D341Med (cell line): ENCODE data around the gene TTC23.

Experiments
- DNase-seq: peaks from one replicate; pipeline ENCODE4 v3.0.0; 2012; ENCODE audit warnings: low spot score

The TTC23 gene

DNA sequence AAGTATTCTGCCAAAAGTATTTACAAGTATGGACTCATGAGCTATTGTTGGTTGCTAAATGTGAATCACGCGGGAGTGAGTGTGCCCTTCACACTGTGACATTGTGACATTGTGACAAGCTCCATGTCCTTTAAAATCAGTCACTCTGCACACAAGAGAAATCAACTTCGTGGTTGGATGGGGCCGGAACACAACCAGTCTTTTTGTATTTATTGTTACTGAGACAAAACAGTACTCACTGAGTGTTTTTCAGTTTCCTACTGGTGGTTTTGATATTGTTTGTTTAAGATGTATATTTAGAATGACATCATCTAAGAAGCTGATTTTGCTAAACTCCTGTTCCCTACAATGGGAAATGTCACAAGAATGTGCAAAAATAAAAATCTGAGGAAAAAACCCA is 114.2 kb downstream of the TTC23 start:
- no peak for DNase-seq

DNA sequence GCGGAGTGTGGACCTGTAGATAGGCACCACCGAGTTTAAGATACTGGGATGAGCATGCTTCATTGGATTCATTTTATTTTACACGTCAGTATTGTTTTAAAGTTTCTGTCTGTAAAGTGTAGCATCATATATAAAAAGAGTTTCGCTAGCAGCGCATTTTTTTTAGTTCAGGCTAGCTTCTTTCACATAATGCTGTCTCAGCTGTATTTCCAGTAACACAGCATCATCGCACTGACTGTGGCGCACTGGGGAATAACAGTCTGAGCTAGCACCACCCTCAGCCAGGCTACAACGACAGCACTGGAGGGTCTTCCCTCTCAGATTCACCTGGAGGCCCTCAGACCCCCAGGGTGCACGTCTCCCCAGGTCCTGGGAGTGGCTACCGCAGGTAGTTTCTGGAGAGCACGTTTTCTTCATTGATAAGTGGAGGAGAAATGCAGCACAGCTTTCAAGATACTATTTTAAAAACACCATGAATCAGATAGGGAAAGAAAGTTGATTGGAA is 115.0 kb downstream of the TTC23 start:
- DNase-seq: no peak

DNA sequence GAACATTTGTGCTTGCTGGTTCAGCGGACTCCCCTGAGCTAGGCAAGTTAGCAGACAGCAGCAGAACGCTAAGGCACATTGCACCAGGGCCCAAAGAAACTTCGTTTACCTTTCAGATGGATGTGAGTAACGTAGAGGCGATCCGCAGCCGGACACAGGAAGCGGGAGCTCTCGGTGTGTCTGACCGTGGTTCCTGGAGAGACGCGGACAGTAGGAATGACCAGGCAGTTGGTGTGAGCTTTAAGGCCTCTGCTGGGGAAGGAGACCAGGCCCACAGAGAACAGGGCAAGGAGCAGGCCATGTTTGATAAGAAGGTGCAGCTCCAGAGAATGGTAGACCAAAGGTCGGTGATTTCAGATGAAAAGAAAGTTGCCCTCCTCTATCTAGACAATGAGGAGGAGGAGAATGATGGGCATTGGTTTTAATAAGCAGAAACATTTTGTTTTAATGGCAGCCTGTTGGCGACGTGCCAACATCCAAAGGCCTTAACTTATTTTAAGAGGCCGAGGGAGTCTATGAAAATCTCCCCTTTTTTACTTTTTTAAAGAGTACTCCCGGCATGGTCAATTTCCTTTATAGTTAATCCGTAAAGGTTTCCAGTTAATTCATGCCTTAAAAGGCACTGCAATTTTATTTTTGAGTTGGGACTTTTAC is 116.6 kb downstream of the TTC23 start:
- no peak for DNase-seq

DNA sequence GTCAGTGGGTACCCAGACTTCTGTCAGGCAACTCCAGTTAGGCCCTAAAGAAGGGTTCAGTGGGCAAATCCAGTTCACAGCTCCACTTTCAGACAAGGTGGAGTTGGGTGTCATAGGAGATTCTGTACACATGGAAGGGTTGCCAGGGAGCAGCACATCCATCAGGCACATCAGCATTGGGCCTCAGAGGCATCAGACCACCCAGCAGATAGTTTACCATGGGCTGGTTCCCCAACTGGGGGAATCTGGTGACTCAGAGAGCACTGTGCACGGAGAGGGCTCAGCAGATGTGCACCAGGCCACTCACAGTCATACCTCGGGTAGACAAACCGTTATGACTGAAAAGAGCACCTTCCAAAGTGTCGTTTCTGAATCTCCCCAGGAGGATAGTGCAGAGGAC is 117.3 kb downstream of the TTC23 start:
- no peak for DNase-seq

DNA sequence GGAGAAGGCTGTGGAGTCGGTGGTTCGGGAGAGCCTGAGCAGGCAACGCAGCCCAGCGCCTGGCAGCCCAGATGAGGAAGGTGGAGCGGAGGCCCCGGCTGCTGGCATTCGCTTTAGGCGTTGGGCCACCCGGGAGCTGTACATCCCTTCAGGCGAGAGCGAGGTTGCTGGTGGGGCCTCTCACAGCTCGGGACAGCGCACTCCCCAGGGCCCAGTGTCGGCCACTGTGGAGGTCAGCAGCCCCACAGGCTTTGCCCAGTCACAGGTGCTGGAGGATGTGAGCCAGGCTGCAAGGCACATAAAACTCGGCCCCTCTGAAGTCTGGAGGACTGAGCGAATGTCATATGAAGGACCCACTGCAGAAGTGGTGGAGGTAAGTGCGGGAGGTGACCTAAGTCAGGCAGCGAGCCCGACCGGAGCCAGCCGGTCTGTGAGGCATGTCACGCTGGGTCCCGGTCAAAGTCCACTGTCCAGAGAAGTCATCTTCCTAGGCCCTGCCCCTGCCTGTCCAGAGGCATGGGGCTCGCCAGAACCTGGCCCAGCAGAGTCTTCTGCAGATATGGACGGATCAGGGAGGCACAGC is 117.8 kb downstream of the TTC23 start:
- DNase-seq: no peak

DNA sequence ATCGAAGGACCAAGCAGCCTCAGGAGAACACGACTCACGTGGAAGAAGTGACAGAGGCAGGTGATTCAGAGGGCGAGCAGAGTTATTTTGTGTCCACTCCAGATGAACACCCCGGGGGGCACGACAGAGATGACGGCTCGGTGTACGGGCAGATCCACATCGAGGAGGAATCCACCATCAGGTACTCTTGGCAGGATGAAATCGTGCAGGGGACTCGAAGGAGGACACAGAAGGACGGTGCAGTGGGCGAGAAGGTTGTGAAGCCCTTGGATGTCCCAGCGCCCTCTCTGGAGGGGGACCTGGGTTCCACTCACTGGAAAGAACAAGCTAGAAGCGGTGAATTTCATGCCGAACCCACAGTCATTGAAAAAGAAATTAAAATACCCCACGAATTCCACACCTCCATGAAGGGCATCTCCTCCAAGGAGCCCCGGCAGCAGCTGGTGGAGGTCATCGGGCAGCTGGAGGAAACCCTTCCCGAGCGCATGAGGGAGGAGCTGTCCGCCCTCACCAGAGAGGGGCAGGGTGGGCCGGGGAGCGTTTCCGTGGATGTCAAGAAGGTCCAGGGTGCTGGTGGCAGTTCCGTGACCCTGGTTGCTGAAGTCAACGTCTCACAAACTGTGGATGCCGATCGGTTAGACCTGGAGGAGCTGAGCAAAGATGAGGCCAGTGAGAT is 118.5 kb downstream of the TTC23 start:
- no peak for DNase-seq

DNA sequence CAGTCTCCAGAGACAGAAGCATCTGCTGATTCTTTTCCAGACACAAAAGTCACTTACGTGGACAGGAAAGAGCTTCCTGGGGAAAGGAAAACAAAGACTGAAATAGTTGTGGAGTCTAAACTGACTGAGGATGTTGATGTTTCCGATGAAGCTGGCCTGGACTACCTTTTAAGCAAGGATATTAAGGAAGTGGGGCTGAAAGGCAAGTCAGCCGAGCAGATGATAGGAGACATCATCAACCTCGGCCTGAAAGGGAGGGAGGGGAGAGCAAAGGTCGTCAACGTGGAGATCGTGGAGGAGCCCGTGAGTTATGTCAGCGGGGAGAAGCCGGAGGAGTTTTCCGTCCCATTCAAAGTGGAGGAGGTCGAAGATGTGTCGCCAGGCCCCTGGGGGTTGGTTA is 119.1 kb downstream of the TTC23 start:
- DNase-seq: no peak

DNA sequence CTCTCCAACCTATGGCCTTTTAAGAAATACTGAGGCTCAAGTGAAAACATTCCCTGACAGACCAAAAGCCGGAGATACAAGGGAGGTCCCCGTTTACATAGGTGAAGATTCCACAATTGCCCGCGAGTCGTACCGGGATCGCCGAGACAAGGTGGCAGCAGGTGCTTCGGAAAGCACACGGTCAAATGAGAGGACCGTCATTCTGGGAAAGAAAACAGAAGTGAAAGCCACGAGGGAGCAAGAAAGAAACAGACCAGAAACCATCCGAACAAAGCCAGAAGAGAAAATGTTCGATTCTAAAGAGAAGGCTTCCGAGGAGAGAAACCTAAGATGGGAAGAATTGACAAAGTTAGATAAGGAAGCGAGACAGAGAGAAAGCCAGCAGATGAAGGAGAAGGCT is 119.7 kb downstream of the TTC23 start:
- DNase-seq: no peak

DNA sequence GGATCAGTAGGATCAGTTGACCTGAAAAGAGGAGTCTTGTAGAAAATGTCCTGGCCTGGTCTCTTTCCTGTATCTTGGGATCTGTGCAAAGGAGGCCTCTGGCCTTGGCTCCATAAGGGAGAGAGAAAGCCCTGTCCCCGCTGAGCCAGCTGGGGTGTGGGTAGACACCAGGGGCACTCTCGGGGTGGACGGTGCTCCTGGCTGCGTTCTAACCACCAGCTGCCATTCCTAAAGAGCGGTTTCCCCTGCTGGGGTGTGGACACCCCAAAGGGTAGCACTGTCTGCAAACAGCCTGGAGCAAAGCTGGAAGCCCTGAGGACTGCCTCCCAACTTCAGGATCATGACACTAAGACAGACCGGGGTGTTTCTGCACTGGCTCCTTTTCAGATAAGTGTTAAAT is 121.0 kb downstream of the TTC23 start:
- no peak for DNase-seq

DNA sequence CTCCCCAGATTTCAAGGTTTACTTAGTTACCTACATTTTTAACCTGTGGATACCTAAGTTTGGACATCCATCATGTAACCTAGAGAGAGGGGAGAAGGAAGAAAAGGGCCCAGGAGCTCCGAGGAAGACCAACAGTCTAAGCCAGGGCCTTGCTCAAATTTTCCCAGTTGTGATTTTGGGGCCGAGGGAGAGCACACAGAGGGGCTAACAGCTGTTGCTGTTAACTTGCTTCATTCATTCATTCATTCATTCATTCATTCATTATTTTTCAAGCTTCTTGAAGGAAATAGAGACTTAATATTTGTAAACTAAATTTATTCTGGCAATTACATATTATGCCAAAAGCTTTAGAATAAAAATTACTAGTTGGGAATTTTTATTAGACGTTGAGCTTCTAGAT is 121.6 kb downstream of the TTC23 start:
- DNase-seq: no peak

DNA sequence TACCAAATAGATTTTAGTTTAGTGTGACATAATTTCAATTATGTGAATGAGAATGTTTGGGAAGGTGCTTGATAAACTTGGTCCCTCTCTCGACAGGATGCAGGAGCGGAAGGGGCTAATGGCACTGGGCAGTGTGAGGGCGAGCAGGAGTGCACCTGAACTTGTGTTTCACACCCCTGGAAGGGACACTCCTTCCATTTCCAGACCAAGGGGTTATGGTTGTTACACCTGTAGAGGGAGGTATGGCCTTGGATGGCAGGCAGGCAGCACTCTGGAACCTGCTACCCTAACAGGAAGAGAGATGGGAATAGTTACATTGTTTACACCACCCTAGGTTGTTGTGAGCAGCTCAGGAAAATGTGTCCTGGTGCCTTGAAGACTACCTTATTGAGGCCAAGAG is 122.5 kb downstream of the TTC23 start:
- DNase-seq: no peak

DNA sequence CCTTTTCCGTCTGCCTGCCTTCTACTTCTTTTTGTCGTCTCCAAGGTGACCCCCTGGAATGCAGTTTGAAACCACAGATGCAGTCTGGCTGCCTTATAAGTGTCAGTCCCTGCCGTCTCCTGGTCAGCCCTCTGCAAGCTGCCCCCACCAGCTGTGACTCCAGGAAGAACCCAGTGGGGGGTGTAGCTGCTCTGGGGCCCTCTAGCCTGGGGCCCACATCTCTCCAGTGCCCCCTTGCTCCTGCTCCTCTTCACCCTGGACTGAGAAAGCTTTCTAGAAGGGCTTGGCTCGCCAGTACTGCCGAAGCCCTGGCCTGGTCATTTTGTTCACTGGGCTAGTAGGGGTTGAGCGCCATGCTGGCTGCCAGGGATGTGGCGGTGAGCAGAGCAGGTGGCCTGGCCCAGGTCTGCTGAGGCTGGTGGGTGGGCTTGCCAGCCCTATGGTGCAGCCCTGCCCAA is 123.2 kb downstream of the TTC23 start:
- DNase-seq: no peak

DNA sequence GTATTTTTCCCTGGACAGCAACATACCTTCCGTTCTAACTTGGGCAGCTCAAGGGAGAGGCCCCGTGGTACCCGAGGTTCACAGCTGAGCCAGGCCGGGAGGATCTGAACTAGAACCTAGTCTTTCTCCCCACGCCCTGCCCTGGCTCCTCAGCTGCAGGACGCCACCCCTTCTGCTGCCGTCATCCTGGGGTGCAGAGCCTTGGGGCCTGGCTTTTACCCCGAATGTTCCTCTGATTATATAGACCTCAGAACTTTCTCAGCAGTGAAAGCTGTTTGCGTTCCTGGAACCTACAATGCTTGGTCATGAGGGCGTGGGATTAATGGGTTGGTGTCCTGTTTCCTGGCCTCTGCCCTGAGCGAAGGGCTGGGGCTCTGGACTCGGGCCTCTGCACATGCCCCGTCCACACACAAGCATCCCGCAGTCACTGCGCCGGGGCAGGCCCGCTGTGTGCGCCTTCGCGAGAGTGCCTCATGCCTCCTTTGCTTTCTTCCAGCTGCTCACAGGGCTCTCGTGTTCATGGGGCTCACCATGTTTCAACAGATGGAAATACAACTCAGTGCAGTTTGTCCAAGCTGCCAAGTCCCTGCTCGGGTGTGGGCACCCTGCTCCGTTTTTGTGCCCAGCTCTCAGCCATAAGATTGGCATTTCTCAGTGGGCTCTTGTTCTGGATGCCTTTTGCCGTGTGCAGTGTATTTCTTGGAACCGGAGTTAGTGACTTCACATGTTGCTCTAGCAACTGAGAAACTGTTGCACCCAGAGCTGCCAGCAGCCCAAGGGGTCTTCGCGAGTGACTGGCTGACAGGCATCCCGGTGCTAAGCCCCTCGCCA is 124.1 kb downstream of the TTC23 start:
- no peak for DNase-seq

DNA sequence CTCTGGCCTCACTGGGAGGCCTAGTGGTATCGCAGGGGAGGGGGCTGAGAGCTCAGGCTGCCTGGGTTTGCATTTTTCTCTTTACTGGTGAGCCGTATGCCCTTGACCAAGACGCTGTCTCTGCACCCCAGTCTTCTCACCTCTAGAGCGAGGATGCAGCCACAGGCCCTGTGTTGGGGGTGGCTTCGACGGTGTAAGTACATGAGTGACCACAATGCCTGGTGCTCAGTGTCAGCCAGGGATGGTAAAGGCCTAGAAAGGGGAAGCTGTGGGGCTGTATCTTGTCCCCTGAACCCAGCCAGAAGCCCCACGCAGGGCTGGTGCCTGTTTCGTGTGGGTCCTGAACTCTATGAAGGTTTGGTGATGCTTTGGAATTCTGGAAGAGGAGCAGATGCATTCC is 124.7 kb downstream of the TTC23 start:
- no peak for DNase-seq

DNA sequence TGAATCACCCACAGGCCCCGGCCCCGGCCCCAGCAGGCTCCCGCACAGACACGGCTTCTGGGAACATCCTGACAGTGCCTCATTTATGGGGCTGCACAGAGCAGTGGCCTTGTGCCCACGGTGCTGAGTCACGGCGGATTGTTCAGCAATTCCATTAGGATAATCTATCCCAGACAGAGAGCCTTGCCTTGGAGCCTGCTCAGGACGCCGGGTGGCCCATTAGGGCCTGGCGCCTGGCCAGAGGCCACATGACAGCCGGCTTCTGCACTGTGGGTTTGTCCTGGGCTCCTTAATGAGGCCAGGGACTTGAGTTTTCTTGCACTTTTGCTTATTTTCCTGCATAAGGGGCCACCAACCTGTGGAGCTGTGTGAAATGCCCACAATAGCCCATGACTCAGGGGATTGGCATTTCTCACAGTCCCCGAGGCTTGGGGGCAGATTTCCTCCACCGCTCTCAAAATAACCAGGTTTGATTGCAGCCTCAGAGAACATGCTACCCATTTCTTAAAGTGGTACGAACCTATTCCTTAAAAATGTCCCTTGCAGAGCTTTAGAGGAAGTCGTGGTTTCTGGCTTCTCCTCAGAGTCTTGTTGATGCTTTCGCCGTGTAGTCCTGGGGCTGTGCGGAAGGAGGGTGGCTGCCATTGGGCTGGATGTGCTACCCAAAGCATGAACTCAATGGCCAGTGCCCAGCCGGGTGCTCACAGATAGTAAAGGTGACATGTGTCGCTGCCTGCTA is 125.5 kb downstream of the TTC23 start:
- DNase-seq: peak; percentile 90

DNA sequence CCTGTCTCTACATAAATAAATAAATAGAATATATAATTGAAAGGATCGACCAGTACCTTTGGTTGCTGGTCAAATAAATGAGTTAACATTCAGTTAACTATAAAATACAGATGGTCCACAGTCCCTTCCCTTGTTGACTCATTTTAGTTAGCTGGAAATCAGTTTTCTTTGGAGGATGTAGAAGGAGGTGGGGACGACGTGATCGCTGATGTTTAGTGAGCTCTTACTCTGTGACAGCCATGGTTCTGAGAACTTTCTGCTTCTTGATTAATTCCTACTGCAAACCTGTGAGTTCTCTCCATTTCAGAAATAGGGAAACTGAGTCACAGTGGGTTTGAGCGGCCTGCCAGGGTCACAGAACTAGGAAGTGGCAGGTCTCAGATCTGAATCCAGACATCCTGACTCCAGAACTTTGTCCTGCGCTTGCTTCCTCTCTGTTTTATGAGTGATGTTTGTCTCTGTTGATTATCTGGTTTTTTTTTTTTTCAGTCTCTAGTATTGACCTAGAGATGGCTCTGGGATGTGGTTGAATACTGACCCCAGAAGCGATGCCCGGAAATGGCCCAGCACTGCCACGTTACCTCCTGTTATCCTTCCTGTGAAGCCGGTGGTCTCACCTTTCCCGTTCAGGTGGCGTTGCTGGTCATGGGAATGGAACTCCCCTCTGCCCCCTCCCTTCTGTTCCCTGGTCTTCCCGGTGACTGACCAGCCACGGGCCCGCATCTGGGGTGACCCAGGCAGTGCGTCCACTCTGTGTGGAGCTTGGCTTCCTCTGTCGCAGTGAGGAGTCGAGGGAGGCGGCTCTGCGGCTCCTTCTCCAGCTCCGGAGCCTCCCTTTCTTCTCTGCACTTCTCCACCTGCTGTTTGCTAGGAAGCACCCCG is 126.3 kb downstream of the TTC23 start:
- no peak for DNase-seq

DNA sequence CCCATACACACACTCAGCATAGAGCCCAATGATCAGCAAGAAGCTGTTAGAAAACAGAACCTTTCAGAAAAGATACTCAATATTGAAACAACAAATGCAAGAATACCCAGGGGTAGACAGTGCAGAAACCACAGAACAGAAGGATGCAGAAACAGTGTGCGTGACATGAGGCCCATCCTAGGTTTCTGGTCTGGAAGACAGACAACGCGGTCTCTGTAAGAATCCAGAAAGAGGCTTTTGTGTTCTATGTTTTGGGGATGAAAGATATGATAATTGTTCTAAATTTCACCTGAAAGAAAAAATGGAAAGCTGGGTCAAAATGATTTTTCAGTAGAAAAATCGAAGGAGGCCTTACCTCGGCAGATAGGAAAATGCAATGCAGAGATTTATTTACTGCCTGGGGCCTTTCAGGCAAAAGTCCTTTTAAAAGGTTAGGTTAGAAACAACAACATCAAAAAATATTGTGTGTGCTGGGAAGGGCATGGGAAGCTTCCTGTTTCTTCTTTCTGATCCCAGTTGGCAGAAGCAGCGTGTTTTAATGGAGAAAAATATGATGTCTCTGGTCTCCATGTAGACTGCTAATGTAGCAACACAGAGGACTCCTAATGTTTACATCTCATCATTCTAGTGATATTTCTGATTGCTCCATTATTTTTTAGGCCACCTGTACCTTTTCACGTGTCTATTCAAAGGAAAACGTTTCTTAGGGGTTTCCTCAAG is 127.5 kb downstream of the TTC23 start:
- no peak for DNase-seq

DNA sequence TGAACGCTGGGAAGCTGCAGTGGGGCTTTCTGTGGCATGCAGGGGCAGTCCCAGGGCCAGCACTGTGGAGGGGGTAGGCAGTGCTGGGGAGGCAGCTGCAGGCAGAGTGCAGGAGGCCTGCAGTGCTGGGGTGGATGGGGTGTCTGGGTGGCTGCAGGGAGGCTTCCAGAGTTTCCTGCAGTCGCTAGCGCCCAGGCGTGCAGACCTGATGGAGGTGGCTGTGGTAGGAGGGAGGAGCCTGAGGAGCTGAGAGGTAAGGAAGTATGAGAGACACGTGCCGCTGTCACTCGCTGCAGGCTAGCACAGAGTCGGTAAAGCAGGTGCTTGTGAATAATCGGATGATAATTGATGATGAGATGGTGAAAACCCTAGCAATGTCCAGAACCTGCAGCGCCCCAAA is 128.2 kb downstream of the TTC23 start:
- no peak for DNase-seq

DNA sequence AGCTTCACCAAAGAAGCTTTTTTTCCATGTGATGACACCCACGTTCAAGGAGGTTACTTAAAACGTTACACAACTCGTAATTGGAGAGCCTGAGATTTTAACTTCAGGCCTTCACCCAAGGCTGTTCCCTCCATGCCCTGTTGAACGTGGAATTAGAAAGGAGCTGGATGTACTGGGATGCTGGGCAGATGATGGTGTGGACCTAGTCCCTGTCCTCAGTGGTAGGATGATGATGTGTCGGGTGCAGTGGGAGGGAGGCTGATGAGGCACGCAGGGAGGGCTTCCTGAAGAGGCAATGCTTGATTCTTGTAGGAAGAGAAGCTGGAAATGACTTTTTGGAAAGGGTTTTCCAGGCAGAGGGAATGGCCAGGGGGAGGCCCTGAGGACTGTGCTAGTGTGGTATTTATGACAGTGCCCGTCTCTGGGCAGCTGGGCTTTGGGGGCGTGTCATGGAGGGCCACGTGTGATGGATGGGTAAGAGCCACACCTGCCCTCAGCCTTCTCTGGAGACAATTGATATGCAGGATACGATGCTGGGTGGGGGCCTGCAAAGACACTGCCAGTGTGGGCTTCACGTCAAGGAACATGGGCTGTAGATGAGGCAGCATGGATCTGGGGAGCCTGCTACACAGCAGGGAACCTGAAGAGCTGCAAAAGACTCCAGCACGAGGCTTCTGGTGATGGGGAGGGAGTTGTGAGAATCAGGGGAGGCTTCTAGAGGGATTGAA is 129.2 kb downstream of the TTC23 start:
- no peak for DNase-seq
